Right ventricle myocardium inferior (tissue), 1 donor: ENCODE data around the gene PWWP2B. TPM values are rescaled to one million over a fixed set of nuclear protein-coding genes. Genes with fewer than 3 reads are reported as not detected.
"Not testable (repeated sequence)": the region's sequence is repeated elsewhere in the genome, so short reads cannot be mapped to it uniquely, and the experiment has no call there.

Experiments
- ATAC-seq: fragments of 200-7000 bp; cut with Tn5 transposase; one replicate; pipeline ENCODE4 v1.9.1; 2020; ENCODE audit warnings: mild to moderate bottlenecking, moderate library complexity
- DNase-seq: peaks from one replicate; pipeline ENCODE4 v3.0.0; 2021; ENCODE audit errors: missing footprints
- intact Hi-C: fragments of 100-400 bp; cut with DNase I; formaldehyde crosslinking; loops from one replicate; pipeline ENCODE4 v1.11.0; 2022
- total RNA-seq: library from RNA; stranded (reverse); fragmentation: NEBNext Ultra II Directional; extraction: Animal tissue kit (Norgen Biotek cat#: 25700); gene quantifications from one replicate; pipeline ENCODE4 v1.2.1, GENCODE V29; 2021
- donor health status: DM: no; HTN: yes; CAD: no; lungs with severe emphysema.

The PWWP2B gene
- total RNA-seq, 1 donor from 2014 or later, result 22.3 TPM

DNA sequence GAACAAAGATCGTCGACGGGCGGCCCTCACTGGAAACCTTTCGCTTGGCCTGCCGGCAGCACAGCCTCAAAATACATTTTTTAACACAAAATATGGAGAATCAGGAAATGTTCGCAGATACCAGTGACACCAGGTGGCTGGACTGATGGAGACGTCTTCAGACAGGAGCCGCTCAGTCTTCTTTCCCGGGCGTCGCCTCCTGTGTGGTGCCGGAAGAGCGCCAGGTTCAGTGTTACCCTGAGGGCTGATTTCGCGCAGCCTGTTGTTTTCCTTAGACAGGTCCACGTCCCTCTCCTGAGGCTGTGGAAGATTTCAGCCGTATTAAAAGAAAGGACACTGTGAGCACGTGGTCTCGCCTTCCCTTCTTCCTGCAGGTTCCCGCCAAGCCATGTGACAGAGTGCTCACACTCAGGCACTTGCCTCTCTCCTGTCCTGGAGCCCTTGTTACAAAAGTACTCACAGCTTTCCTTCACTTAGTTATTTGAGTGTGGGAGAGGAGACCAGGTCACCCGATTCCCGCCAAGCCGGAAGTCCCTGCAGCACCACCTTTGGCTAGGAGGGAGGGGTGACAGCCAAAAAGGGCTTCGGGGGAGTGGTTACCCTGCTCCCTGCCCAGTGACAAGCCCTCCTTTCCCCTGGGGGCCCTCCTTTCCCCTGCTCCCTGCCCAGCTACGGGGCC lies 21.7 kb upstream of the PWWP2B start:
- ATAC-seq (peak; percentile 6), DNase-seq (peak; percentile 9)
- intact Hi-C loops, result no loop called here

DNA sequence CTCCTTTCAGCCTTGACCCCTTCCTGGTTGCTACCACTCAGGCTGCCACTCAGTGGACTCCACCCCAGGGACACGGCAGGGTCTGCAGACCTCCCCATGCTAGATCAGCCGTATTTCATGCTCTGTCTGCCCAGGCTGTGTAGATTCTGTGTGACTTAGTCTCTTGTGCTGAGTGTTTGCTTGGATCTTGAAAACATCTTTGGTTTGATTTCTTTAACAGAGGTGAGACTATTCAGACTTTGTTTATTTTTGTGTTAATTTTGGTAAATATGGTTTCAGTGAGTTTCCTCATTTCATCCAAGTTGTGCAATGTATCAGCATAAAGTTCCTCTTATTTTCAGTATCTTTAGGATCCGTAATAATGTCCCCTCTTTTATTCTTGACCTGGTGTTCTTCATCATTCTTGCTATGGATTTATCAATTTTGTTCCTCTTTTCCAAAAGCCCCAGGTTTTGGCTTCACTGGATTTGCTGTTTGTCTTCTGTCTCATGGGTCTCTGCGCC lies 21.2 kb upstream of the PWWP2B start:
- DNase-seq, result peak; percentile 11
- intact Hi-C loops, result no loop called here
- peak; percentile 26 for ATAC-seq

DNA sequence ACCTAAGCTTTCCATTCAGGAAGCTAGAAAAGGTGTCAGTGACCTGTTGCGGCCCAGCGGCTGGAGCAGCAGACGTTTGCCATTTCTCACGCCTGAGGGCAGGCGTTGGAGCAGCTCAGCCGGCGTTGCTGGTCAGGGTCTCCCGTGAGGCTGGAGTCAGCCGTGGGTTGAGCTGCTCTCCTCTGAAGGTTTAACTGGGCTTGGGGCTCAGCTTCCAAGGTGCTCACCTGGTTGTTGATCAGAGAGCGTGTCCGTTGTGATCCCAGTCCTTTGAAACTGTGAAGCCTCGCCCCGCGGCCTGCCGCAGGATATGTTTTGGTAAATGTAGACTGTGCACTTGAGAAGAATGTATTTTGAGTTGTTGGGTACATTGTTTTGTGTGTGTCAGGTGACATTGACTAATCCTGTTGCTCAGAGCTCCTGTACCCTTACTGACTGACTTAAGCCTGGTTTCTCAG lies 20.6 kb upstream of the PWWP2B start:
- ATAC-seq, result no peak
- DNase-seq, result peak; percentile 62
- intact Hi-C loops, result no loop called here

DNA sequence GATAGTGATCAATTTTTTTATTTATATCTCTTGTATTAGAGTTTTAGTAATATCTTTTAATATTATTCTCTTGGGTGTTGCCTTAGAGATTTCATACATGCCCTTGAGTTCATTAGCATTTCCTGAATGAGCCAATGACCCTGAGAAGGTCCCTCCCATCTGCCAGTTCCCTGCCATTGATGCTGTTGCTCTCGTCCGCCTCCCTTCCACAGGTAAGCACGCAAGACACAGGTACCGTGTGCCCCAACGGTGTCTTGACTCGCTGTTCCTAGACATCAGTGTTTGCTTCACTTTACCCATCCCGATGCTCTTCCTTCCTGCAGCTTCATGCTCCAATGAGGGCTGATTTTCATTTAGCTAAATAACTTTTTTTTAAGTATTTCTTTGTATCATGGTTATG lies 19.7 kb upstream of the PWWP2B start:
- DNase-seq, result peak; percentile 5
- ATAC-seq, result no peak
- intact Hi-C loops, result no loop called here

DNA sequence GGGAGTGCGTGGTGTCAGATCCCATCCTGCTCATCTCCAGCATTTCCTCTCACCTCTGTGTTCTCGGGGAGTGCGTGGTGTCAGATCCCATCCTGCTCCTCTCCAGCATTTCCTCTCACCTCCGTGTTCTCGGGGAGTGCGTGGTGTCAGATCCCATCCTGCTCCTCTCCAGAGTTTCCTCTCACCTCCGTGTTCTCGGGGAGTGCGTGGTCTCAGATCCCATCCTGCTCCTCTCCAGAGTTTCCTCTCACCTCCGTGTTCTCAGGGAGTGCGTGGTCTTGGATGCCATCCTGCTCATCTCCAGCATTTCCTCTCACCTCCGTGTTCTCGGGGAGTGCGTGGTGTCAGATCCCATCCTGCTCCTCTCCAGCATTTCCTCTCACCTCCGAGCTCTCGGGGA lies 18.0 kb upstream of the PWWP2B start:
- ATAC-seq, intact Hi-C loops: not testable (repeated sequence)

DNA sequence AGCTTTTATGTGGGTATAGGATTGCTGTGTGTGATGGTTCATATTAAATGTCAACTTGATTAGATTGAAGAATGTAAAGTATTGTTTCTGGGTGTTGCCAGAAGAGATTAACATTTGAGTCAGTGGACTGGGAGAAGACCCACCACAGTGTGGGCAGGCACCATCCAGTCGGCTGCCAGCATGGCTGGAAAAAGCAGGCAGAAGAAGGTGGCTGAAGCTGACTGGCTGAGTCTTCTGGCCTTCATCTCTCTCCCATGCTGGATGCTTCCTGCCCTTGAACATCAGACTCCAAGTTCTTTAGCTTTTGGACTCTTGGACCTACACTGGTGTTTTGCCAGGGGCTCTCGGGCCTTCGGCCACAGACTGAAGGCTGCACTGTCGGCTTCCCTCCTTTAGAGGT lies 16.0 kb upstream of the PWWP2B start:
- DNase-seq, result peak; percentile 25
- ATAC-seq, intact Hi-C loops: not testable (repeated sequence)

More for the DNA sequence above, 18.0 kb upstream of the PWWP2B start:
- DNase-seq, result not testable (repeated sequence)

DNA sequence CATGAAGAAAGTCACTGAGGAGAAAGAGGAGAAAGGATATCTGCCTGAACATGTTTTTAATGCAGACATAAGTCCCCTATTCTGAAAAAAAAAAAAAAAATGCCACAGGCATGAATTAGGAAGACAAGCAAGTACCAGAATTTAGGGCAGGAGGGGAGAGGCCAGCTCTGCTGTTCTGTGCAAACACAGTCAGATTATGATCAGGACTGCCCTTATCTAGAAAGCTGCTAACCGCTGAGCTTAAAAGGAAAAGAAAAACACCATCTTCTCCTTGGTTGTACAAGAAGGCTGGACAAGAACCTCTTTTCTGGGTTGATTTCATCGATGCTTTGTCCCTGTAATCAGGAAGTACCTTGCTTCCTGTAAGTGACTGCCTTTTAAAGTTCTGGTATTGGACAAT lies 15.3 kb upstream of the PWWP2B start:
- intact Hi-C loops, result no loop called here

DNA sequence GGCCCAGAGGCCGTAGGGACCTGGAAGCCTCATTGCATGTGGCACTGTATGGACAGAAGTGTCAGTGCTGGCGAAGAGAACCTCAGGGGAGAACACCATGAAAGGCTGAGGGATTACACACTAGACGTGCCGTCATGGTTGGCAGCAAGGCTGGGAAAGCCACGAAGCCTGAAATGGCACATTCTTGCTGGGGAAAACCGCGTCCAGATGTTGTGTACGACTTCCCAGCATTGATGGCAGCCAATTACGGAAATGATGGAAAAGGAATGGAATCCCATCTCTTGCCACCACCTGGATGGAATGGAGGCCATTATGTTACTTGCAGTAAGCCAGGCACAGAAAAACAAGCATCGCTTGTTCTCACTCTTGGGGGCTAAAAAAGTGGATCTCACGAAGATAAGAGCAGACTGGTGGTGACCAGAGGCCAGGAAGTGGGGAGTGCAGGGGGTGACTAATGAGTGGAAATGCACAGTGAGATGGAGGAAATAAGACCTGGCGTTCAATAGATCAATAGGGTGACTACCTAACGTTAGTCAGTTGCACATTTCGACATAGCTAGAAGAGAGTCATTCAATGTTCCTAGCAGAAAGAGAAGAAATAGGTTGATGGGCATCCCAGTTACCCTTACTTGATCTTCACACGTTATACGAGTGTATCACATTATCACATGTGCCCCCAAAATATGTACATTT lies 14.6 kb upstream of the PWWP2B start:
- ATAC-seq, result no peak
- intact Hi-C loops, result no loop called here
- DNase-seq, result peak; percentile 6

More for the DNA sequence above, 15.3 kb upstream of the PWWP2B start:
- DNase-seq (no peak), ATAC-seq (no peak)

DNA sequence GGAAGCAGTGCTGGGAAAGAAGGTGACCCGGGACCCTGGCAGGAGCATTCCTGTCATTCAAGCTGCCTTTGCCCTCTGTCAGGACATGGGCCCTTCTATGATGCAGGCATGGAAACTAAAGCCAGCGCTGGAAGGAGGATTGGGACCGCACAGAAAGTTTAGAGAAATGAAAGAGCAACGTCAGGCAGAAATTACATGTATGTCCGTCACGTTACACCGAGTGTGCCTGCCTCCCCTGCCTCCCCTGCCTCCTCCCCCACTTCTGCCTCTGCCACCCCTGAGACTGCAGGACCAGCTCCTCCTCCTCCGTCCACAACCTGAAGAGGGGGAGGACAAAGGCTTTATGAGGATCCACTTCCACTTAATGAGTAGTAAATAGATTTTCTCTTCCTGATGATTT lies 13.9 kb upstream of the PWWP2B start:
- ATAC-seq (no peak), DNase-seq (peak; percentile 9)
- intact Hi-C loops, result no loop called here

DNA sequence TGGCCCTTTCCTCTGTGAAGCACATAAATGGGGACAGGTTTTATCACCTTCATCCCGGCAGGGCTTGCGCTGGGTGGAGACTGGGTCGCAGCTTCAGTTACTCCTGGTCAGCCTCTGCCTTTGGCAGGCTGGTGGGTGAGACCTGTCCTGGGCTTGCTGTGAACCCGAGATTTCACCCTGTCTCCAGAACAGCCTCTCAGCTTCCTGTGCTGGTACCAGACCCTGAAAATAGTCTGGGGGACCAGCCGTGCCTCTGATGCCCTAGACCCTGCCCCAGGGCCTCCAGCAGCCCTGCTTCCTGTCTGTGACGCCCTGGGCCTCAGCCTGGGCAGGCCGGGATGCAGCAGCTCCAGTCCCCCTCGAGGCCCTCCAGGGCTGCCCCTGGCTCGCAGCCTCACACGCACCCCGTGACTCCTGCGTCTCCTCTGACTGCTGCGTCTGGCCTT lies 13.2 kb upstream of the PWWP2B start:
- intact Hi-C loops, result no loop called here
- peak; percentile 42 for DNase-seq
- ATAC-seq, result no peak

DNA sequence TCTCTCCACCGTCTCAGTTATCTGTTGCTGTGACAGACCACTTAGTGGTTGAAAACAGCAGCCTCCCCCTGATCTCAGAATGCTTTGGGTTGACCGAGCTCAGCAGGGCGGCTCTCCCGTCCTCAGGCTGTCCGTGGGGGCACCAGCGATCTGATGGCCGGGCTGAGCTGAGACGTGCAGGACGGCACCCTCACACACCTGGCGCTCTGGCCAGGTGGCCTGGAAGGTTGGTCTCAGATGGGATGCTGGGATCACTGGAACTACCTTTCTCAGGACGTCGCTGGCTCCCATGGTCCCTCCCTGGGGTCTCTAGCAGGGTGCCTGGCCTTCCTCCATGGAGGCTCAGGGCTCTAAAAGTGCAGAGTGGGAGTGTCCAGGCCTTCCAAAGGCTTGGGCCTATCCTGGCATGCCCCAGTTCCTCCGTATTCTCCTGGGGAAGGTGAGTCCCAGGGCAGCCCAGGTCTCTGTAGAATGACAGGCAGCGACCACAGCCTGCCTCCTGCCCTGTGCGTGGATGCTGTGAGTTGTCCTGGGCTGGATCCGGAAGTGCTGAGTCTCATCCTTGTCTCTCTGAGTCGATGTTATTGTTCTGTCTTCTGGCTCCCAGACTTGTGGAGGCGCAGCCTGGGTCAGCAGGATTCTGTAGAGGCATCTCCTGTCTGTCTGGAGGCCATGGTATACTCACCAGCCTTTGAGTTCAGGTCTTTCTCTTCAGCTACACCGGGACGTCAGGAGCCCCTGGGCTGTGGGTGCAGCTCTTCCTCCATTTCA lies 12.2 kb upstream of the PWWP2B start:
- DNase-seq (peak; percentile 54), ATAC-seq (no peak)
- intact Hi-C loops, result no loop called here

DNA sequence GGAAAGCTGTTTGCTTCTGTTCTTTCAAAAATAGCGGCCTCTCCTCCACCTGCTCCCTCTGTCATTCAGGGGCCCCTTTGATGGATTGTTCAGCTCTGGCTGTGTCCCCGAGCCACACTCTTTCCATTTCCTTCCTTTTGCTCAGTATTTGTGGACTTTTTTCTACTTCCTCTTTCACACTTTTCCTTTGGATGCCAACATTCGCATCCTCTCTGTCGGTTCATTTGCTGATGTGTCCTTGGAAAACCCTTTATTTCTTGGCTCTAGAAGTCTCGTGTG lies 11.7 kb upstream of the PWWP2B start:
- intact Hi-C loops, result no loop called here
- ATAC-seq (no peak), DNase-seq (no peak)

DNA sequence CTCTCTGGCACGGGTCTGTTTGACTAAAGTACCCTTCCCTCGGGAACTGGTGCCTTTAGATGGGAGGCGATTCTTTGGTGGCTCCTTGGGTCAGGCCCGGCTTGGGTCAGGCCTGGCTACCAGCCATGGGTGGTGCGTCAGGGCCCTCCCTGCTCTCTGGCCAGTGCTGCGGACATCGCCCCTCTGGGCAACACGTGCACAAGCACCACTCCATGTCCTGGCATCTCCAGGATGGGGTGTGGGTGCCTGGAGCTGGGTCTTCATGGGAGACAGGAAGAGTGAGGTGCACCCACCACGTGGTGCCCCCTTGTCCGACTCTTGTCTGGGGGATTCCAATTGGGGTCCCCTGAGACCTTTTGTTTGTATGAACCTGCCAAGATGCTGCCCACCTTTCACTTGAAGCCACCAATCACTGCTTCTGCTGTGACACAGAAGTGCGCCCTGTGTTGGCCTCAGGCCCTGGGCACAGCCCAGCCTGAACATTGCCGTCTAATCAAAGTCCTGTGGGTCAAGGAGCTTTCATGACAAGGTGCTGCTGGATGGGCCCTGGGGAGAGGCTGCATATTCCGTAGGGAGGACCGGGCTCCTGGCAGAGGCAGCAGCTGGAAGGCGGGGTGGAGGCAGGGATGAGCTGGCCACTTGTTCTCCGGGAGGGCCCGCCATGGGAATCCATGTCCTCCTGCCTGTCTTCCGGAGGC lies 11.1 kb upstream of the PWWP2B start:
- peak; percentile 35 for DNase-seq
- ATAC-seq, result no peak
- intact Hi-C loops, result no loop called here

DNA sequence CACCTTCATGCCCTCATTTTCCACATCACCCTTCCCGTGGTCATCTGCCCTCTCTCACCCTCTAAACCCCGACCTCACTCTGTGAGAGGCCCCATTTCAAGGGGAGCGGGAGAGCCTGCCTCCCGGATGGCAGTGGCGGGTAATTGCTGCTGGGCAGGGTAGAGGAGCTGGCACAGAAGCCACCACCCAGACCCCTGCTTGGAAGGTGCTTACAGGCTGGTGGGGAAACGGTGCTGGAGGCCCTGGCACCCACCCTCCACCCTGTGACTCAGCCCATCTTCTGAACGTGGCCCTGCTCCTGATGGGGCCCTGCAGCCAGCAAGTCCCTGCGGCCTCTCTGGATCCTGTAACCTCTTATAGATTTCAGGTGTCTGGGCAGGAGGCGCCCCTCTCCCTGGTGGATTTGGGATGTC lies 10.6 kb upstream of the PWWP2B start:
- DNase-seq (peak; percentile 52), ATAC-seq (no peak)
- intact Hi-C loops, result no loop called here

DNA sequence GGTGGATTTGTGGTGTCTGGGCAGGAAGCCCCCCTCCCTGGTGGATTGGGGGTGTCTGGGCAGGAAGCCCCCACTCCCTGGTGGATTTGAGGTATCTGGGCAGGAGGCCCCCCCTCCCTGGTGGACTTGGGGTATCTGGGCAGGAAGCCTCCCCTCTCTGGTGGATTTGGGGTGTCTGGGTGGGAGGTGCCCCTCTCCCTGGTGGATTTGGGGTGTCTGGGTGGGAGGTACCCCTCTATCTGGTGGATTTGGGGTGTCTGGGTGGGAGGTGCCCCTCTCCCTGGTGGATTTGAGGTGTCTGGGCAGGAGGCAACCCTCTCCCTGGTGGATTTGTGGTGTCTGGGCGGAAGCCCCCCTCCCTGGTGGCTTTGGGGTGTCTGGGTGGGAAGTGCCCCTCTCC lies 10.1 kb upstream of the PWWP2B start:
- DNase-seq, result peak; percentile 13
- intact Hi-C loops, ATAC-seq: not testable (repeated sequence)

DNA sequence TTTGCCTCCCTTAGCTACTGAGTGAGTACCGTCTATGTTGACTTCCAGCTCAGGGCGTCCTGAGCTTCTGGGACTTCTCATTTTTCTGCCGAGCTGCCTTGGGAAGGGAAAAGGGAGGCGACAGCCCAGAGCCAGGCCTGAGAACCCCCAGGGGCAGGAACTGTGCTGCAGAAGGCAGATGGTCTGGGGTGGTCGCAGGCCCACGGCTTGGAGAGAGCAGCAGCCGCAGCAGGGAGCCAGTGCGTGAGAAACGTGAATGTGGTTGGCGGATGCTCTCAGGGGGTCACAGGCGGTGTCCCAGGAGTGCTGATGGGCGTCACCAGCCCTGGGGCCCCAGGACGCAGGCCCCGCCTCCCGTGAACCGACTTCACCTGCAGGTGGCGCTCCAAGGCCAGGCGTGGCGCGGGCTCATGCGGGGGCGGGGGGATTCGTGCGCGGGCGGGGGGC lies 9.2 kb upstream of the PWWP2B start:
- peak; percentile 89 for DNase-seq
- intact Hi-C loops, result loop anchor here (1.0 kb wide), 1 partner anchor 66 kb away; no protein-coding TSS in a partner anchor
- peak; percentile 56 for ATAC-seq

DNA sequence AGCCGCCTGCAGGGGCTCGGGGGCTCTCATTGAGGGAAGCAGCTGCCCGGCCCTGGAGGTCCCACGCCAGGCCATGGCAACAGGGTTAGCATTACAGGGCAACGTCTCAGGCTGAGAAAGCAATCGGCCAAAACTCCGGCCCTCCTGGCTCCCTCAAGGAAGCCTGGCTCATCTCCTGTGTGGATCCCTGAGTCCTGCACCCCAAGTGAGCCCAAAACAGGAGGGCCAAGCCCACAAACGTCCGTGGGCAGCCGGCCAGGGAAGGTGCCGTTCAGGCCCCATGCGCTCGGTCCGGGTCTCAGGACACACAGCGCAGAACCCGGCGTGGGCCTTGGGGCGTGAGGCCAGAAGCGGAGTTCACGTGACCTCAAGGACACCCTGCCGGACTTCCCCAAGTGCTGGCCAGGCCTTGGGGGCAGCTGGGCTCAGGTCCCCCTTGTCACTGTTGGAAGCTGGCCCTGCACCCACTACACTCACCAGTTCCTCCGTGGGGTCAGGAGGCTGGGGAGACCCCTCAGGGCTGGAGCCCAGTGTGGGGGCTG lies 8.0 kb upstream of the PWWP2B start:
- DNase-seq (peak; percentile 55), ATAC-seq (no peak)
- intact Hi-C loops, result loop anchor here (1.0 kb wide), 1 partner anchor 64 kb away; no protein-coding TSS in a partner anchor

DNA sequence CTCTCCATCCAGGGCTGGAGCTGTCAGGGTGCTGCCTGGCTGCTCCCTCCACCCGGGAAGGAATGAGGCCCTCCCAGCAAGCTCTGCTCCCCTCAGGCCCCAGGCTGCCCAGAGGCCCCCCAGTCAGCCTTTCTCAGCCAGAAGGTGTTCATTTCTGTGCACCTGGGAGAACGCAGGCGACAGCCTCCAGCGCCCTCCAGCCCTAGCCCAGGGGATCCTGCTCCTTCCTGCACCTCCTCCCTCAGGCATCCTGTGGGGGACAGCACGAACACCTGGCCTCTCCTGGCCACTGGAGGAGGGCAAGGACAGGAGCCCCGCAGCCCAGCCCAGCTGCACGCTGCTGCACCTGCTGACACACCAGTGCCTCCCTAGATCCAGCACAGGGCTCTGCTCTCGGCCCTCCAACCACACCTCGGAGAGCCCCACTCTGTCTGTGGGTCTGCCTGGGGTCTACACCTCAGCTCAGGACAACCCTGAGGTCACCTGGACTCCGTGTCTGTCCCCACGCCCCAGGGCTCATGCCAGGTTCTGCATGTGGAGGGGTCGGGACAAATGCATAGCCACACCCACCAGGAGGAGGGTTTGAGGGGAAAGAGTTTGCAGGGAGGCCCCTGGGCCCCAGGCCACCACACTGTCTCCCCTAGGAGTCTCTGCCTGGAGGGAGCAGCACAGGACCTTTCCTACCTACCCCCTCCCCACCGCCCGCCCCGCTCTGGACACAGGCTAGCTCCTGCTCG lies 7.4 kb upstream of the PWWP2B start:
- ATAC-seq, result no peak
- peak; percentile 50 for DNase-seq
- intact Hi-C loops, result no loop called here
